ENCODE results near the gene TBL1XR1.

Gene TBL1XR1

GRCh38 chr3:176978441-176978840 is 218.8 kb downstream of the TBL1XR1 start:
- Mint-ChIP-seq H3K4me3 (no peak overlapping the region), H3K27me3 (peaks cover 0 to 3% of the 10 kb centered on the region in 2 donors), H3K4me1 (no peaks in the 10 kb centered on the region), H3K9me3 (peaks cover 0 to 2% of the 10 kb centered on the region in 2 donors), H3K36me3 (no peaks in the 10 kb centered on the region), H3K27ac (no peak overlapping the region)
- no peak for DNase-seq
- ATAC-seq (replicated peaks) = no peak

GRCh38 chr3:176977331-176977730 is 220.0 kb downstream of the TBL1XR1 start:
- no peaks in the 10 kb centered on the region for H3K36me3 Mint-ChIP-seq
- no peaks in the 10 kb centered on the region for H3K4me1 Mint-ChIP-seq
- ATAC-seq (replicated peaks) (no peak), DNase-seq (no peak)
- H3K9me3 Mint-ChIP-seq = peaks cover 0 to 2% of the 10 kb centered on the region in 2 donors
- H3K4me3 Mint-ChIP-seq = no peak overlapping the region
- H3K27me3 Mint-ChIP-seq = peaks cover 0 to 3% of the 10 kb centered on the region in 2 donors
- H3K27ac Mint-ChIP-seq = no peak overlapping the region

GRCh38 chr3:176976586-176976985 is 220.7 kb downstream of the TBL1XR1 start:
- Mint-ChIP-seq H3K9me3 (no peaks in the 10 kb centered on the region), H3K27ac (no peak overlapping the region), H3K27me3 (peaks cover 0 to 3% of the 10 kb centered on the region in 2 donors), H3K36me3 (no peaks in the 10 kb centered on the region), H3K4me1 (no peaks in the 10 kb centered on the region), H3K4me3 (no peak overlapping the region)
- DNase-seq (no peak), ATAC-seq (replicated peaks) (no peak)

GRCh38 chr3:176974279-176974678 is 223.0 kb downstream of the TBL1XR1 start:
- Mint-ChIP-seq H3K36me3 (no peaks in the 10 kb centered on the region), H3K27me3 (peaks cover 0 to 3% of the 10 kb centered on the region in 2 donors), H3K4me1 (no peaks in the 10 kb centered on the region), H3K27ac (no peak overlapping the region), H3K4me3 (no peak overlapping the region), H3K9me3 (no peaks in the 10 kb centered on the region)
- DNase-seq = no peak
- no peak for ATAC-seq (replicated peaks)

- H3K27me3 Mint-ChIP-seq = no peaks in the 10 kb centered on the region
- H3K4me1 Mint-ChIP-seq = no peaks in the 10 kb centered on the region
- no peaks in the 10 kb centered on the region for H3K36me3 Mint-ChIP-seq
- ATAC-seq (replicated peaks) (no peak), DNase-seq (no peak)
- H3K27ac Mint-ChIP-seq = no peak overlapping the region
- H3K4me3 Mint-ChIP-seq = no peak overlapping the region
- no peaks in the 10 kb centered on the region for H3K9me3 Mint-ChIP-seq
These were observed 225.6 kb downstream of the TBL1XR1 start for GRCh38 chr3:176971613-176972174.

- no peak for ATAC-seq (replicated peaks)
- DNase-seq = no peak
- no peaks in the 10 kb centered on the region for H3K27me3 Mint-ChIP-seq
- no peak overlapping the region for H3K27ac Mint-ChIP-seq
- no peaks in the 10 kb centered on the region for H3K4me1 Mint-ChIP-seq
- no peak overlapping the region for H3K4me3 Mint-ChIP-seq
- H3K9me3 Mint-ChIP-seq = no peaks in the 10 kb centered on the region
- H3K36me3 Mint-ChIP-seq = no peaks in the 10 kb centered on the region
These were observed 226.5 kb downstream of the TBL1XR1 start for GRCh38 chr3:176970770-176971169.

- DNase-seq (no peak), ATAC-seq (replicated peaks) (no peak)
These were observed 227.8 kb downstream of the TBL1XR1 start for GRCh38 chr3:176969506-176969905.

More at GRCh38 chr3:176969506-176969905, 227.8 kb downstream of the TBL1XR1 start:
- Mint-ChIP-seq H3K27ac (no peak overlapping the region), H3K36me3 (no peaks in the 10 kb centered on the region), H3K4me1 (no peaks in the 10 kb centered on the region), H3K27me3 (no peaks in the 10 kb centered on the region), H3K4me3 (no peak overlapping the region), H3K9me3 (no peaks in the 10 kb centered on the region)

Data from stimulated activated naive B cell treated with anti-CD40 and anti-IgM and Interleukin-4, amounts not matched to agents 10 μg/mL and 1 μg/mL and 100 μg/mL, for 72 hours (primary cell).